H1 (cell line): ENCODE results near the gene MICU2. TPM values are rescaled to one million over a fixed set of nuclear protein-coding genes. Genes with fewer than 3 reads are reported as not detected.

Source experiments
- CTCF ChIA-PET: fragments of 300-600 bp; sonication (Branson Sonifier 250); formaldehyde crosslinking; loops from one replicate; lab custom pipeline; 2021; ENCODE audit not compliant: partially characterized antibody; lab: Charles Lee
- POLR2A ChIA-PET: fragments of 300-600 bp; sonication (Branson Sonifier 250); formaldehyde crosslinking; loops from one replicate; lab custom pipeline; 2021; ENCODE audit warnings: inconsistent platforms; ENCODE audit not compliant: partially characterized antibody; lab: Charles Lee
- DNase-seq, 2 experiments: peaks; one replicate each; pipeline versions ENCODE4 v3.0.0 to v3.0.0-alpha.2; 2010 to 2022; ENCODE audit warnings: low spot score in 2 of 2, low read depth in 1 of 2, mixed read lengths in 1 of 2
- FAIRE-seq: peaks from 2 replicates; lab custom pipeline; 2011; peaks lifted over from hg19 to GRCh38; lab: Jason Lieb, UNC
- H2AFZ ChIP-seq: 2 replicates; pipeline ENCODE4 v1.8.1; 2012; ENCODE audit warnings: low read length, inconsistent platforms
- H2AK5ac ChIP-seq: 2 replicates; pipeline ENCODE4 v1.6.1; 2013; ENCODE audit warnings: low read depth, low read length
- H2BK120ac ChIP-seq: replicated peaks from 2 replicates; pipeline ENCODE3; 2013; ENCODE audit warnings: low read depth, low read length, inconsistent platforms
- H2BK12ac ChIP-seq: 2 replicates; pipeline ENCODE4 v1.6.1; 2013; ENCODE audit warnings: low read depth, low read length
- H2BK15ac ChIP-seq: 2 replicates; pipeline ENCODE4 v1.6.1; 2013; ENCODE audit warnings: low read length
- H2BK20ac ChIP-seq: 2 replicates; pipeline ENCODE4 v1.6.1; 2013; ENCODE audit warnings: low read length
- H2BK5ac ChIP-seq: 2 replicates; pipeline ENCODE4 v1.6.1; 2013; ENCODE audit warnings: low read depth, low read length
- H3K14ac ChIP-seq: 2 replicates; pipeline ENCODE4 v1.6.1; 2013; ENCODE audit warnings: inconsistent platforms; ENCODE audit not compliant: insufficient read length
- H3K18ac ChIP-seq: 2 replicates; pipeline ENCODE4 v1.6.1; 2013; ENCODE audit warnings: low read length; ENCODE audit errors: extremely low read depth
- H3K23ac ChIP-seq: 2 replicates; pipeline ENCODE4 v1.6.1; 2013; ENCODE audit warnings: inconsistent platforms; ENCODE audit not compliant: insufficient read length
- H3K23me2 ChIP-seq: 2 replicates; pipeline ENCODE4 v1.6.1; 2013; ENCODE audit warnings: low read depth, low read length
- H3K27ac ChIP-seq: 2 replicates; pipeline ENCODE4 v1.6.1; 2011; ENCODE audit warnings: low read depth, low read length, inconsistent platforms
- H3K27me3 ChIP-seq, 4 experiments: replicated peaks in 1 of 4; 1 replicate in 1 of 4; 2 replicates in 3 of 4; pipeline versions ENCODE4 v1.6.1 to v1.8.1; 2011 to 2013; ENCODE audit warnings: low read length in 3 of 4, mild to moderate bottlenecking in 3 of 4, inconsistent platforms in 2 of 4, mixed read lengths in 2 of 4, moderate library complexity in 1 of 4; ENCODE audit not compliant: control insufficient read depth in 3 of 4, insufficient read depth in 3 of 4; ENCODE audit errors: extremely low read depth in 1 of 4
- H3K36me3 ChIP-seq, 4 experiments: 2 replicates each; pipeline versions ENCODE4 v1.6.1 to v1.8.1; 2011 to 2013; ENCODE audit warnings: mild to moderate bottlenecking in 4 of 4, low read length in 3 of 4, moderate library complexity in 2 of 4, control low read depth in 1 of 4, inconsistent platforms in 1 of 4; ENCODE audit not compliant: insufficient read depth in 4 of 4, control insufficient read depth in 2 of 4
- H3K4ac ChIP-seq: replicated peaks from 2 replicates; pipeline ENCODE3; 2013; ENCODE audit warnings: low read length, low read depth, mixed read lengths, inconsistent platforms; ENCODE audit not compliant: insufficient read length
- H3K4me1 ChIP-seq, 4 experiments: replicated peaks in 1 of 4; 1 replicate in 1 of 4; 2 replicates in 3 of 4; pipeline versions ENCODE4 v1.6.1 to v1.8.1; 2011 to 2013; ENCODE audit warnings: low read length in 3 of 4, inconsistent platforms in 2 of 4, mixed read lengths in 1 of 4; ENCODE audit not compliant: insufficient read depth in 4 of 4, control insufficient read depth in 3 of 4
- H3K4me2 ChIP-seq, 2 experiments: 2 replicates each; pipeline versions ENCODE4 v1.6.1 to v1.8.1; 2011 to 2013; ENCODE audit warnings: low read depth in 2 of 2, low read length in 2 of 2, control low read depth in 1 of 2, inconsistent platforms in 1 of 2, mild to moderate bottlenecking in 1 of 2; ENCODE audit not compliant: insufficient read depth in 1 of 2
- H3K4me3 ChIP-seq, 4 experiments: fragments of 200-600, 300-600 bp in 1 of 4; sonication (generic), shearing (Covaris generic), sonication (Bioruptor Twin) in 1 of 4; 2 replicates each; pipeline versions ENCODE4 v1.5.1 to v1.8.1; 2011 to 2016; ENCODE audit warnings: low read length in 4 of 4, low read depth in 3 of 4, control low read depth in 2 of 4, inconsistent platforms in 2 of 4, mild to moderate bottlenecking in 2 of 4, mixed read lengths in 1 of 4, moderate library complexity in 1 of 4; ENCODE audit not compliant: insufficient read depth in 2 of 4; ENCODE audit errors: extremely low read depth in 1 of 4
- H3K56ac ChIP-seq: replicated peaks from 2 replicates; pipeline ENCODE3; 2013; ENCODE audit warnings: low read depth, mild to moderate bottlenecking, mixed read lengths, low read length, inconsistent platforms; ENCODE audit not compliant: insufficient read length
- H3K79me1 ChIP-seq: 2 replicates; pipeline ENCODE4 v1.6.1; 2013; ENCODE audit warnings: low read depth, low read length, control low read depth
- H3K79me2 ChIP-seq, 2 experiments: 2 replicates each; pipeline versions ENCODE4 v1.6.1 to v1.8.1; 2012 to 2013; ENCODE audit warnings: low read length in 2 of 2, mild to moderate bottlenecking in 2 of 2, inconsistent platforms in 1 of 2; ENCODE audit not compliant: insufficient read depth in 2 of 2, control insufficient read depth in 1 of 2
- H3K9ac ChIP-seq, 4 experiments: replicated peaks in 1 of 4; 1 replicate in 1 of 4; 2 replicates in 3 of 4; pipeline versions ENCODE4 v1.6.1 to v1.8.1; 2011 to 2013; ENCODE audit warnings: low read depth in 3 of 4, low read length in 3 of 4, control low read depth in 2 of 4, mild to moderate bottlenecking in 2 of 4, moderate library complexity in 2 of 4, inconsistent platforms in 1 of 4; ENCODE audit errors: extremely low read depth in 1 of 4
- H3K9me3 ChIP-seq, 2 experiments: 2 replicates each; pipeline versions ENCODE4 v1.6.1 to v1.8.1; 2012 to 2013; ENCODE audit warnings: mild to moderate bottlenecking in 2 of 2, moderate library complexity in 2 of 2, control low read depth in 1 of 2, inconsistent platforms in 1 of 2, low read depth in 1 of 2, low read length in 1 of 2, mixed read lengths in 1 of 2; ENCODE audit not compliant: insufficient read depth in 2 of 2
- H4K20me1 ChIP-seq, 2 experiments: replicated peaks in 1 of 2; 2 replicates each; pipeline versions ENCODE3 to v1.8.1; 2011 to 2013; ENCODE audit warnings: inconsistent platforms in 2 of 2, low read length in 2 of 2, mild to moderate bottlenecking in 1 of 2; ENCODE audit not compliant: insufficient read depth in 2 of 2, control insufficient read depth in 1 of 2
- H4K5ac ChIP-seq: 2 replicates; pipeline ENCODE4 v1.6.1; 2013; ENCODE audit warnings: low read length, low read depth, mixed read lengths, inconsistent platforms; ENCODE audit not compliant: insufficient read length
- H4K8ac ChIP-seq: 2 replicates; pipeline ENCODE4 v1.8.0; 2013; ENCODE audit warnings: mild to moderate bottlenecking, moderate library complexity, low read length, inconsistent platforms; ENCODE audit not compliant: insufficient read depth; ENCODE audit errors: extremely low read depth
- H4K91ac ChIP-seq: replicated peaks from 2 replicates; pipeline ENCODE3; 2013; ENCODE audit warnings: low read length, mixed read lengths, inconsistent platforms; ENCODE audit not compliant: insufficient read length
- BCL11A ChIP-seq, 2 experiments: IDR thresholded peaks; one replicate each; pipeline ENCODE4 v1.6.1; 2011; ENCODE audit warnings: low read depth in 2 of 2, low read length in 2 of 2, mild to moderate bottlenecking in 2 of 2
- BRCA1 ChIP-seq: IDR thresholded peaks from 2 replicates; pipeline ENCODE4 v1.6.1; 2012; ENCODE audit warnings: low read depth, low read length, improper control_type of control experiment
- CBX5 ChIP-seq: fragments of 300-800, 300-1000 bp; sonication (generic); IDR thresholded peaks from 2 replicates; pipeline ENCODE4 v1.7.1; 2016; ENCODE audit warnings: antibody characterized with exemption, low read length, low read depth
- CEBPB ChIP-seq: IDR thresholded peaks from 2 replicates; pipeline ENCODE4 v1.6.1; 2012; ENCODE audit warnings: low read depth, low read length
- CHD2 ChIP-seq: IDR thresholded peaks from 2 replicates; pipeline ENCODE4 v1.6.1; 2012; ENCODE audit warnings: low read length, improper control_type of control experiment
- CREB1 ChIP-seq: IDR thresholded peaks from 2 replicates; pipeline ENCODE4 v1.6.1; 2012; ENCODE audit warnings: inconsistent platforms
- CTBP2 ChIP-seq: IDR thresholded peaks from 2 replicates; pipeline ENCODE4 v1.7.0; 2011; ENCODE audit warnings: borderline replicate concordance, mild to moderate bottlenecking, moderate library complexity, mixed read lengths, low read length; ENCODE audit not compliant: insufficient read depth, insufficient read length
- EGR1 ChIP-seq: IDR thresholded peaks from 2 replicates; pipeline ENCODE4 v1.6.1; 2011; ENCODE audit warnings: low read depth, low read length, borderline replicate concordance
- EZH2 ChIP-seq: fragments of 200-600 bp; sonication (generic); IDR thresholded peaks from 2 replicates; pipeline ENCODE4 v1.7.1; 2012; ENCODE audit warnings: low read depth, mild to moderate bottlenecking, moderate library complexity, low read length, inconsistent platforms; ENCODE audit not compliant: severe bottlenecking
- KDM1A ChIP-seq: fragments of 200-600, 300-600 bp; sonication (generic); IDR thresholded peaks from 2 replicates; pipeline ENCODE4 v1.7.1; 2016; ENCODE audit warnings: mild to moderate bottlenecking, low read length, borderline replicate concordance
- KDM4A ChIP-seq: IDR thresholded peaks from one replicate; pipeline ENCODE4 v1.7.1; 2012; ENCODE audit warnings: low read depth, mild to moderate bottlenecking, moderate library complexity, low read length, inconsistent platforms; ENCODE audit not compliant: severe bottlenecking
- POU5F1 ChIP-seq: IDR thresholded peaks from 2 replicates; pipeline ENCODE4 v1.6.1; 2011; ENCODE audit warnings: low read depth, mild to moderate bottlenecking, low read length, moderate library complexity
- SIRT6 ChIP-seq: IDR thresholded peaks from one replicate; pipeline ENCODE4 v1.7.1; 2012; ENCODE audit warnings: low read length, inconsistent platforms
- TBP ChIP-seq: IDR thresholded peaks from 2 replicates; pipeline ENCODE4 v1.6.1; 2011; ENCODE audit warnings: low read depth, low read length, improper control_type of control experiment
- YY1 ChIP-seq: IDR thresholded peaks from 2 replicates; pipeline ENCODE4 v1.6.1; 2011; ENCODE audit warnings: low read depth, mild to moderate bottlenecking, low read length
- WGBS, 2 experiments: shearing (Covaris generic) in 1 of 2; methylation state at CpG; one replicate each; pipeline versions ENCODE4 v1.1.6 to v1.1.7; 2013 to 2015; ENCODE audit warnings: low lambda C conversion rate in 2 of 2, mixed read lengths in 2 of 2, inconsistent platforms in 1 of 2, low coverage in 1 of 2, missing lambda C conversion rate in 1 of 2; ENCODE audit not compliant: insufficient replicate concordance in 2 of 2, insufficient coverage in 1 of 2, insufficient read length in 1 of 2; ENCODE audit errors: extremely low coverage in 1 of 2, missing lambda C conversion rate in 1 of 2; 5-methylcytosine and 5-hydroxymethylcytosine counted together
- polyA plus RNA-seq, 7 experiments: library from polyadenylated mRNA; depleted of rRNA in 3 of 7; stranded (reverse) in 5 of 7; unstranded in 2 of 7; fragments of >200 nt in 5 of 7; fragments of 200-250 nt in 2 of 7; gene quantifications; 1 replicate in 5 of 7; 2 replicates in 1 of 7; 4 replicates in 1 of 7; pipeline versions ENCODE4 v1.2.1 to v1.2.3, GENCODE V29; 2011 to 2013; ENCODE audit warnings: missing spikeins in 2 of 7, mixed read lengths in 2 of 7
- total RNA-seq: library from RNA; stranded (reverse); fragmentation: NEBNext Ultra II Directional; extraction: Animal tissue kit (Norgen Biotek cat#: 25700); gene quantifications from 2 replicates; pipeline ENCODE4 v1.2.1, GENCODE V29; 2021
- TF ChIP-seq, protein P1 (sequence below): IDR thresholded peaks from 2 replicates; pipeline ENCODE4 v1.6.1; 2012; ENCODE audit warnings: inconsistent platforms

MICU2 gene
- total and polyA plus RNA-seq, 2 of the 8 experiments (the other 6 are each of a cell fraction or from before 2014, with no cell fraction given), result 34.6 to 36.5 TPM

- H3K4me1 ChIP-seq, result no peaks in the 10 kb centered on the region
- no peak for TF ChIP-seq EGR1
- no peak for TF ChIP-seq BCL11A (IDR thresholded peaks at IDR 0.05; ENCODE audit: low read depth in 2 of 2, low read length in 2 of 2)
- TF ChIP-seq CREB1, result no peak
- no peak for TF ChIP-seq BRCA1
- no peak for TF ChIP-seq CBX5
- TF ChIP-seq, protein P1, sequence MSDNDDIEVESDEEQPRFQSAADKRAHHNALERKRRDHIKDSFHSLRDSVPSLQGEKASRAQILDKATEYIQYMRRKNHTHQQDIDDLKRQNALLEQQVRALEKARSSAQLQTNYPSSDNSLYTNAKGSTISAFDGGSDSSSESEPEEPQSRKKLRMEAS, result no peak
- no peak for TF ChIP-seq EZH2
- no peak for TF ChIP-seq SIRT6
- no peak for TF ChIP-seq CTBP2
- no peak for TF ChIP-seq TBP
- TF ChIP-seq YY1, result no peak
- TF ChIP-seq POU5F1, result no peak
- TF ChIP-seq CEBPB, result no peak
- TF ChIP-seq KDM4A, result no peak
- TF ChIP-seq CHD2, result no peak
- TF ChIP-seq KDM1A, result no peak
- no peak overlapping the region for H4K5ac ChIP-seq
- no peak overlapping the region for H3K14ac ChIP-seq
- H3K27me3 ChIP-seq, result no peaks in the 10 kb centered on the region
- H2BK5ac ChIP-seq, result no peak overlapping the region
- no peak overlapping the region for H3K4me3 ChIP-seq
- H3K9ac ChIP-seq, result no peak overlapping the region
- peaks cover 5% of the 10 kb centered on the region for H3K79me1 ChIP-seq
- H2BK15ac ChIP-seq, result no peak overlapping the region
- H4K20me1 ChIP-seq, result peaks cover 0 to 2% of the 10 kb centered on the region in 2 experiments
- H3K4me2 ChIP-seq, result no peak overlapping the region
- no peak overlapping the region for H2BK120ac ChIP-seq
- H3K9me3 ChIP-seq, result peaks cover 3 to 5% of the 10 kb centered on the region in 2 experiments; a peak in 1 of 4 replicates
- 82% methylated on average over 6 of the region's 6 CpGs; no CpG with 5 or more reads in 1 of the 2 experiments for WGBS, 2 experiments
- H4K8ac ChIP-seq, result no peak overlapping the region
- H3K23me2 ChIP-seq, result no peaks in the 10 kb centered on the region
- H3K27ac ChIP-seq, result no peak overlapping the region
- H2BK20ac ChIP-seq, result no peak overlapping the region
- H3K79me2 ChIP-seq, result peaks cover 3 to 75% of the 10 kb centered on the region in 2 experiments; a peak in 3 of 4 replicates
- ChIA-PET CTCF (no interaction called here), POLR2A (interaction anchor here (1.0 kb wide), 1 partner anchor 13 kb away, joined by 4 read pairs; no protein-coding TSS in a partner anchor)
- FAIRE-seq (no peak), DNase-seq (no peak)
- no peak overlapping the region for H4K91ac ChIP-seq
- H3K56ac ChIP-seq, result no peak overlapping the region
- no peak overlapping the region for H3K4ac ChIP-seq
- peaks cover 0 to 6% (median 1%) of the 10 kb centered on the region in 4 experiments; a peak in 1 of 8 replicates for H3K36me3 ChIP-seq
- no peak overlapping the region for H2BK12ac ChIP-seq
- H2AFZ ChIP-seq, result no peak overlapping the region
- H3K18ac ChIP-seq, result no peak overlapping the region
- H3K23ac ChIP-seq, result no peak overlapping the region
- no peak overlapping the region for H2AK5ac ChIP-seq
Measured at GRCh38 chr13:21445759-21446158, 158.2 kb downstream of the MICU2 start.
